ENCODE measurements around the gene PCDHGA9. TPM values are rescaled to one million over a fixed set of nuclear protein-coding genes. Genes with fewer than 3 reads are reported as not detected.
"Not testable (repeated sequence)": the region's sequence is repeated elsewhere in the genome, so short reads cannot be mapped to it uniquely, and the experiment has no call there.

The PCDHGA9 gene
- total RNA-seq, 1 experiment from 2014 or later: 0.89 TPM

- CTCF ChIA-PET: interaction anchor here (0.6 to 5.5 kb wide), 29 partner anchors 9 to 236 kb away, joined by 3 to 38 read pairs (median 5); partner anchors contain the start of genes PCDHB11, PCDHB14, PCDHGB4 and PCDHGC3
- intact Hi-C loops (cut with micrococcal nuclease): loop anchor here (1.0 to 10.0 kb wide), 4 partner anchors 111 to 328 kb away; partner anchors contain the start of gene PCDHB14
- Mint-ChIP-seq H3K4me1 (ENCODE audit: insufficient read depth, unreplicated experiment) (no peaks in the 10 kb centered on the region), H3K9me3 (ENCODE audit: unreplicated experiment) (peaks cover 41% of the 10 kb centered on the region), H3K27ac (ENCODE audit: low read depth, unreplicated experiment) (no peak within 1 kb of the TSS), H3K4me3 (ENCODE audit: unreplicated experiment) (peak within 1 kb of the TSS; percentile 54), H3K27me3 (ENCODE audit: insufficient read depth, unreplicated experiment) (no peaks in the 10 kb centered on the region), H3K36me3 (ENCODE audit: insufficient read depth, unreplicated experiment) (peaks cover 5% of the 10 kb centered on the region)
- POLR2A ChIA-PET: interaction anchor here (1.0 to 1.5 kb wide), 6 partner anchors 63 to 148 kb away, joined by 3 to 11 read pairs (median 3); partner anchors contain the start of gene PCDHGC3
- peak; percentile 83 for DNase-seq (ENCODE audit: unreplicated experiment)
- TF ChIP-seq CTCF (IDR thresholded peaks at IDR 0.05; ENCODE audit: unreplicated experiment): peak; percentile 67
- BruUV-seq (replicated peaks): TSS peak; percentile 47
Observed at GRCh38 chr5:141412854-141413539, 10.4 kb downstream of the PCDHGA9 start, which contains the start of gene PCDHGA10. Gene PCDHGA10, plus strand, starts transcription at chr5:141412987. Its CDS starts 189 bp downstream, at chr5:141413176.

- no peak overlapping the region for H3K27ac Mint-ChIP-seq (ENCODE audit: low read depth, unreplicated experiment)
- H3K4me3 Mint-ChIP-seq (ENCODE audit: unreplicated experiment): peak overlapping the region; percentile 54
- ChIA-PET CTCF (interaction anchor here (0.6 to 5.5 kb wide), 24 partner anchors 10 to 214 kb away, joined by 3 to 38 read pairs (median 5); partner anchors contain the start of genes PCDHB11, PCDHB14, PCDHGB4 and PCDHGC3), POLR2A (interaction anchor here (1.0 to 1.5 kb wide), 4 partner anchors 99 to 147 kb away, joined by 3 to 11 read pairs (median 3); no protein-coding TSS in a partner anchor)
- no peaks in the 10 kb centered on the region for H3K4me1 Mint-ChIP-seq (ENCODE audit: insufficient read depth, unreplicated experiment)
- intact Hi-C loops (cut with micrococcal nuclease): loop anchor here (10.0 kb wide), 2 partner anchors 189 to 329 kb away; partner anchors contain the start of gene PCDHB14
- DNase-seq (ENCODE audit: unreplicated experiment): no peak
- peaks cover 5% of the 10 kb centered on the region for H3K36me3 Mint-ChIP-seq (ENCODE audit: insufficient read depth, unreplicated experiment)
- no peaks in the 10 kb centered on the region for H3K27me3 Mint-ChIP-seq (ENCODE audit: insufficient read depth, unreplicated experiment)
- H3K9me3 Mint-ChIP-seq (ENCODE audit: unreplicated experiment): peaks cover 42% of the 10 kb centered on the region
- no peak for TF ChIP-seq CTCF (IDR thresholded peaks at IDR 0.05; ENCODE audit: unreplicated experiment)
- no TSS peak for BruUV-seq (replicated peaks)
Observed at GRCh38 chr5:141413540-141414069, 11.0 kb downstream of the PCDHGA9 start.

GRCh38 chr5:141414548-141415274 lies 12.1 kb downstream of the PCDHGA9 start:
- H3K9me3 Mint-ChIP-seq (ENCODE audit: unreplicated experiment): peaks cover 39% of the 10 kb centered on the region
- DNase-seq (ENCODE audit: unreplicated experiment); H3K36me3 Mint-ChIP-seq (ENCODE audit: insufficient read depth, unreplicated experiment); H3K4me1 Mint-ChIP-seq (ENCODE audit: insufficient read depth, unreplicated experiment); BruUV-seq (replicated peaks); H3K27ac Mint-ChIP-seq (ENCODE audit: low read depth, unreplicated experiment); H3K27me3 Mint-ChIP-seq (ENCODE audit: insufficient read depth, unreplicated experiment); H3K4me3 Mint-ChIP-seq (ENCODE audit: unreplicated experiment): not testable (repeated sequence)
- CTCF ChIA-PET: interaction anchor here (0.6 to 5.5 kb wide), 7 partner anchors 95 to 191 kb away, joined by 3 to 38 read pairs (median 6); partner anchors contain the start of gene PCDHB14
- intact Hi-C loops (cut with micrococcal nuclease): loop anchor here (10.0 kb wide), 2 partner anchors 190 to 330 kb away; partner anchors contain the start of gene PCDHB14
- POLR2A ChIA-PET: interaction anchor here (0.6 to 1.2 kb wide), 2 partner anchors 143 to 340 kb away, joined by 3 read pairs; no protein-coding TSS in a partner anchor

GRCh38 chr5:141415275-141415618 lies 12.7 kb downstream of the PCDHGA9 start:
- ChIA-PET CTCF (interaction anchor here (4.2 to 5.5 kb wide), 2 partner anchors 110 to 149 kb away, joined by 37 to 38 read pairs; no protein-coding TSS in a partner anchor), POLR2A (interaction anchor here (0.6 kb wide), 1 partner anchor 340 kb away, joined by 3 read pairs; no protein-coding TSS in a partner anchor)
- H3K27me3 Mint-ChIP-seq (ENCODE audit: insufficient read depth, unreplicated experiment); H3K27ac Mint-ChIP-seq (ENCODE audit: low read depth, unreplicated experiment); H3K36me3 Mint-ChIP-seq (ENCODE audit: insufficient read depth, unreplicated experiment); H3K4me1 Mint-ChIP-seq (ENCODE audit: insufficient read depth, unreplicated experiment); H3K4me3 Mint-ChIP-seq (ENCODE audit: unreplicated experiment); BruUV-seq (replicated peaks); DNase-seq (ENCODE audit: unreplicated experiment): not testable (repeated sequence)
- intact Hi-C loops (cut with micrococcal nuclease): loop anchor here (10.0 kb wide), 2 partner anchors 190 to 330 kb away; partner anchors contain the start of gene PCDHB14
- H3K9me3 Mint-ChIP-seq (ENCODE audit: unreplicated experiment): peaks cover 35% of the 10 kb centered on the region
